ENCODE data around the gene TSKU. TPM values are rescaled to one million over a fixed set of nuclear protein-coding genes. Genes with fewer than 3 reads are reported as not detected.

The TSKU gene
- total RNA-seq, 1 experiment from 2014 or later: 68.8 TPM

GRCh38 chr11:76747153-76747914 lies 35.8 kb upstream of the TSKU start:
- no peak for DNase-seq
- H3K36me3 ChIP-seq (replicated peaks; ENCODE audit: control insufficient read depth, insufficient read depth, low read length): no peaks in the 10 kb centered on the region
- H3K4me3 ChIP-seq (ENCODE audit: insufficient read depth, low read depth, low read length): no peak overlapping the region
- no peaks in the 10 kb centered on the region; the same call in 1 of the 2 replicates for H3K27me3 ChIP-seq (ENCODE audit: control insufficient read depth, insufficient read depth, low read length)

DNA sequence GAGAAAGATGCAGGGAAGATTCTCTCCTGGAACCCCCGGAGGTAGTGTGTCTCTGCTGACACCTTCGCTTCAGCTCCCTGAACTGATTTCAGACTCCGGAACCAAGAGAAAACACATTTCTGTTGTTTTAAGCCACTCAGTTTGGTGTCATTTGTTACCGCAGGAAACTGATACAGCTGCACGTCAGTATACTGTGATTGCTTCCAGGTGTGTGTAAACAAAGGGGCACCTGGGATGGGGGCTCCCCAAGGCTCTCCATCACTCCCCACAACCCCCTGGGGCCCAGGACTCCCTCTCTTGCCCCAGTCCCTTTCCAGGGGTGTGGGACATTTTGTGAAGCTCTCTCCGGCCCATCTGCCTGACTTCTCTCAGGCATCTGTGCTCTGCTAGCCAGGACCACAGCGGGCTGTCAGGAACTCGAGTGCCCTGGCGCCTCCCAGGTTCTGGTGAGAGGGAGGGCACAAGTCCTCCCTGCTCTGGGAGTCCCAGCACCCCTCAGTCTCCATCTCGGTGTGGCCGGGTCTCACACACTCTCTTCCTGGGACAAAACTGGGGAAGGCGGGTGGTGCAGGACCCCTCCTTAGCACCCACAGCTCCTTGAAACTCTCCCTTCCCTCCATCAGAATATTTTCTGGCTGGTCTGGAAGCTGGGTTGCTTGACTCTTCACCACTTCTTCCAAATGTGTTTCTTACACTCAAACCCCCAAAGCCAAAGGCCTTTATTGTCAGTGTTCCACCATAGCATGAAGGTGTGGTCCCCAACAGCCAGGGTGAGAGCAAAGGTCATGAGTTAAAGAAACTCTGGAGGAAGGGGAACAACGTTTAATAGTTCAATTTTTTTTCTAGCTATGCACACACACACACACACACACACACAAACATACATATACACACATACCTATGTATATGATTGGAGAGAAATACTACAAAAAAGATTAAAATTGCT lies 35.0 kb upstream of the TSKU start:
- DNase-seq: no peak
- Histone ChIP-seq H3K4me3 (ENCODE audit: insufficient read depth, low read depth, low read length) (no peak overlapping the region), H3K36me3 (replicated peaks; ENCODE audit: control insufficient read depth, insufficient read depth, low read length) (no peaks in the 10 kb centered on the region), H3K27me3 (ENCODE audit: control insufficient read depth, insufficient read depth, low read length) (no peaks in the 10 kb centered on the region; the same call in 1 of the 2 replicates)

DNA sequence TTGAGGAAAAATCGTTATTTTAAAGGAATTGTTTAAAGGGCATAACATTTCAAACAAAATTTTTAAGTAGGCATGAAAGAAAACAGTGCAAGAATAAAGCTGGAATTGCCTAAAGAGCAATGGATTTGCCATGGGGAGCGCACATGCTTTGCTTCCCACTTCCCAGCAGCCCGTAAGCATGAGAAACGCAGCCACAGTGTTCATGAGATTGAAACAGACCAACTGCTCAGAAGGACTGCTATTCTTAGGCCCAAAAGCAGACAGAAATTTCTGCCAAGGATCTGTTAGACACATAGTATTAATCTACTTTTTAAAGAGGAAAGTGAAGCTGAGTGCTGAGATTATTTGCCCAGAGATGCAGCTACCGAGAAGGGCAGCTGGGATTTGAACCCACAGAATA lies 34.2 kb upstream of the TSKU start:
- DNase-seq: no peak
- no peaks in the 10 kb centered on the region for H3K36me3 ChIP-seq (replicated peaks; ENCODE audit: control insufficient read depth, insufficient read depth, low read length)
- H3K27me3 ChIP-seq (ENCODE audit: control insufficient read depth, insufficient read depth, low read length): no peaks in the 10 kb centered on the region; the same call in 1 of the 2 replicates
- no peak overlapping the region for H3K4me3 ChIP-seq (ENCODE audit: insufficient read depth, low read depth, low read length)

- DNase-seq: no peak
- no peaks in the 10 kb centered on the region for H3K36me3 ChIP-seq (replicated peaks; ENCODE audit: control insufficient read depth, insufficient read depth, low read length)
- no peaks in the 10 kb centered on the region; the same call in 1 of the 2 replicates for H3K27me3 ChIP-seq (ENCODE audit: control insufficient read depth, insufficient read depth, low read length)
- no peak overlapping the region for H3K4me3 ChIP-seq (ENCODE audit: insufficient read depth, low read depth, low read length)
These were observed 33.1 kb upstream of the TSKU start for GRCh38 chr11:76750067-76750466.

DNA sequence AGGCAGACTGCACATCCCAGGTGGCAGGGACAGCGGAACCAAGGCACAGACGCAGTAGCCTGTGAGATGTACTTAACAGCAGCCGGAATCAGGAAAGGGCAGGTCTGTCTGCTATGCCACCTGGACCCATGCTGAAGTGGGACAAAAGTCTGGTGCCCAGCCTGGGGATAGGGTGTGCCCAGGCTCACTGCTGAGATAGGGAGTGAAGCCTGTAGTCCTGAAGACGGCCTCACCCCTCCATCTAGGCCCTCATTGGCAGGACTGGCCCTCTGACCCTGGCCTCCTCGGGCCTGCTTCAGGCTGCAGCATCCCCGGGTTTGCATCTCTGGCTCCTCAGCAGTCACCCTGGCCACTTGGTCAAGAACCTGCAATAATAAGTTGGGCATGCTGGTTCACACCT lies 32.4 kb upstream of the TSKU start:
- no peak for DNase-seq
- Histone ChIP-seq H3K27me3 (ENCODE audit: control insufficient read depth, insufficient read depth, low read length) (no peaks in the 10 kb centered on the region; the same call in 1 of the 2 replicates), H3K4me3 (ENCODE audit: insufficient read depth, low read depth, low read length) (no peak overlapping the region), H3K36me3 (replicated peaks; ENCODE audit: control insufficient read depth, insufficient read depth, low read length) (no peaks in the 10 kb centered on the region)

DNA sequence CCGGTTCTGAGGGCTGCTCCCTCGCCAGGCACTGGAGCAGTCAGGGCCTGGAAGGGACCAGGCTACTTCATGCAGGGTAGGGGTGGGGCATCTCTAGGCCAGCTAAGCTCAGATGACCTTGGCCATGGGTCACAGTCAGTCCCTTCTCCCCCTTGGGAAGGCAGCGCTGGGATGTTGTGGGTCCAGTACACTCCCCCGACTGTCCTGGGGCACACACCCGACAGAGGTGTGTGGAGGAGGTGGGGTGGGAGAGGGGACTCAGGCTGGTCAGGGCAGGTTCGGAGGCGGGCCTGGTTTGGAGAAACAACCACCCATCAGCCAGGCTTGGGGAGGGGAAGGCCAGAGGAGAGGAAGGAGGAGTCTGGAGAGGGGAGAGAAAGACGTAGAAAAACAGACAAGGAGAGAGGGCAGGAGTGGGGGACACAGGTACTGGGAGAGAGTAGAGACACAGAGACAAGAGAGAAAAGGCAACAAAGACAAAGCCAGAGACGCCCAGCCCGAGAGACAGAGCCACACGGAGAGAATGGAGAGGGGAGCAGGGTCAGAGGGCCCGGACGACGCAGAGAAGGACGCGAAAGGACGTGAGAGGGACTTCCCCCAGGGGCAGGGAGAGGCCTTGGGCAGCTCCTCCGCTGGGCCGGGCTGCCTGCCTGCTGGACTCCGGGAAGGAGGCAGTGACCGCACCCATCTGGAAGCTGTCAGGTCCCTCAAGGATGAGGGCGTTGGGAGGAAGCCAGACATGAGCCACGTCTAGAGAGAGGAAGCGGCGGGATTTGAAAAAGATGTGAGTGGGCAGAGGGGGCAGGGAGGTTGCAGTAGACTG lies 30.6 kb upstream of the TSKU start:
- peak; percentile 75 for DNase-seq
- H3K27me3 ChIP-seq (ENCODE audit: control insufficient read depth, insufficient read depth, low read length): no peaks in the 10 kb centered on the region; the same call in 1 of the 2 replicates
- no peaks in the 10 kb centered on the region for H3K36me3 ChIP-seq (replicated peaks; ENCODE audit: control insufficient read depth, insufficient read depth, low read length)
- H3K4me3 ChIP-seq (ENCODE audit: insufficient read depth, low read depth, low read length): no peak overlapping the region

- Histone ChIP-seq H3K4me3 (ENCODE audit: insufficient read depth, low read depth, low read length) (no peak overlapping the region), H3K36me3 (replicated peaks; ENCODE audit: control insufficient read depth, insufficient read depth, low read length) (no peaks in the 10 kb centered on the region), H3K27me3 (ENCODE audit: control insufficient read depth, insufficient read depth, low read length) (no peaks in the 10 kb centered on the region; the same call in 1 of the 2 replicates)
- DNase-seq: no peak
These were observed 29.7 kb upstream of the TSKU start for GRCh38 chr11:76753449-76753848.

DNA sequence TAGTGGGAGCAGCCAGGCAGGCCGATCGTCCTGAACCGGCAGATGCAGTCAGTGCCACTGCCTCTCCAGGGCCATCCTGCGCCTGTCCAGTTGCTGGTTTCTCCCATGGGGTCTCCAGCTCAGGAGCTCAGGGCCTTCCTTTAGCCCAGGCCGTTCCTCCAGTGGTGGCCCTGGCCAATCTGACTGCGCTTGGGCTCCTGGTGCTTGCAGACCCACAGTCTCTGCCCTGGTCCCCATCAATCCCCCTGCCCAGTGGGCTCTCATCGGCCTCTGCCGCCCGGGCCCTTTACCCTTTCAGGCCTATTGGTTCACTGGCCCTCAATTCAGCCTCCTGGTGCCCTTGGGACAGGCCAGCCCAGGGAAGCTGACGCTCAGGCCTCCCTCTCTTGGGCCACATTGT lies 29.2 kb upstream of the TSKU start:
- no peak for DNase-seq
- no peak overlapping the region for H3K4me3 ChIP-seq (ENCODE audit: insufficient read depth, low read depth, low read length)
- no peaks in the 10 kb centered on the region; the same call in 1 of the 2 replicates for H3K27me3 ChIP-seq (ENCODE audit: control insufficient read depth, insufficient read depth, low read length)
- no peaks in the 10 kb centered on the region for H3K36me3 ChIP-seq (replicated peaks; ENCODE audit: control insufficient read depth, insufficient read depth, low read length)

DNA sequence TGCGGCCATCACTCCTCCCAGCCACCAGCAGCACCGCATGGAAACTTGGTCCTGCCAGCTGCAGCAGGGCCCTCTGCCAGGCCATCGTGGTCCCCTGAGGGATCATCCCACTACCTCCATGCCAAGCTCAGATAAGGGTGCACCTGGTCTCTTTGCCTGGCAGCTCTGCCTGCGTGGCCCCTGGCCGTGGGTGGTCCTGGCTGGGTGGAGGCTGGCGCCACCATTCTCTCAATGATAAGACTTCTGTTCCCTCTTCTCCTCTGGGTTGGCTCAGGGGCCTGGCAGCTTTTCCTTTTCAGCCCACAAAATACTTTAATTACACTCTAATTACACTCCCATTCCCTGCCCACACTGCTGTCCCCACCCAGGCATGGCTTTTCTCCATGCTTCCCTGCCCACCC lies 26.8 kb upstream of the TSKU start:
- H3K36me3 ChIP-seq (replicated peaks; ENCODE audit: control insufficient read depth, insufficient read depth, low read length): no peaks in the 10 kb centered on the region
- H3K4me3 ChIP-seq (ENCODE audit: insufficient read depth, low read depth, low read length): no peak overlapping the region
- DNase-seq: no peak
- H3K27me3 ChIP-seq (ENCODE audit: control insufficient read depth, insufficient read depth, low read length): no peaks in the 10 kb centered on the region; the same call in 1 of the 2 replicates

DNA sequence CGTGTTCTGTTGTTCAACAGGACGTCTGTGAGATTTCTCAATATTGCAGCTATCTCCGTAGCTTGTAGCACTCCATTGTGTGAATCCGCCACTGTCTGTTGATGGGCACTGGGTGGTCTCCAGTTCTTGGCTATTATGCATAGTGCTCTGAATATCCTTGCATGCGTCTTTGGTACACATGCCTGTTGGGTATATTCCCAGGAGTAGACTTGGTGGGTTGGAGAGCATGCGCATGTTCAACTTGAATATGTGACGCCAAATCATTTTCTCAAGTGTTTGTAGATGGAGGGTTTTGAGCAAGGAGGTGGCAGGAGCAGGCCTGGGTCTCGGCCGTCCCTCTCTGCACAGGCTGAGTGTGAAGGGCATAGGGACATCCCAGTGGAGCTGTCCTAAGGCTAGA lies 24.8 kb upstream of the TSKU start:
- H3K36me3 ChIP-seq (replicated peaks; ENCODE audit: control insufficient read depth, insufficient read depth, low read length): no peaks in the 10 kb centered on the region
- DNase-seq: no peak
- H3K4me3 ChIP-seq (ENCODE audit: insufficient read depth, low read depth, low read length): no peak overlapping the region
- H3K27me3 ChIP-seq (ENCODE audit: control insufficient read depth, insufficient read depth, low read length): no peaks in the 10 kb centered on the region

GRCh38 chr11:76759092-76759491 lies 24.1 kb upstream of the TSKU start:
- Histone ChIP-seq H3K36me3 (replicated peaks; ENCODE audit: control insufficient read depth, insufficient read depth, low read length) (no peaks in the 10 kb centered on the region), H3K27me3 (ENCODE audit: control insufficient read depth, insufficient read depth, low read length) (no peaks in the 10 kb centered on the region), H3K4me3 (ENCODE audit: insufficient read depth, low read depth, low read length) (no peak overlapping the region)
- peak; percentile 70 for DNase-seq

GRCh38 chr11:76759517-76759916 lies 23.6 kb upstream of the TSKU start:
- no peak for DNase-seq
- no peaks in the 10 kb centered on the region for H3K36me3 ChIP-seq (replicated peaks; ENCODE audit: control insufficient read depth, insufficient read depth, low read length)
- H3K4me3 ChIP-seq (ENCODE audit: insufficient read depth, low read depth, low read length): no peak overlapping the region
- H3K27me3 ChIP-seq (ENCODE audit: control insufficient read depth, insufficient read depth, low read length): no peaks in the 10 kb centered on the region

DNA sequence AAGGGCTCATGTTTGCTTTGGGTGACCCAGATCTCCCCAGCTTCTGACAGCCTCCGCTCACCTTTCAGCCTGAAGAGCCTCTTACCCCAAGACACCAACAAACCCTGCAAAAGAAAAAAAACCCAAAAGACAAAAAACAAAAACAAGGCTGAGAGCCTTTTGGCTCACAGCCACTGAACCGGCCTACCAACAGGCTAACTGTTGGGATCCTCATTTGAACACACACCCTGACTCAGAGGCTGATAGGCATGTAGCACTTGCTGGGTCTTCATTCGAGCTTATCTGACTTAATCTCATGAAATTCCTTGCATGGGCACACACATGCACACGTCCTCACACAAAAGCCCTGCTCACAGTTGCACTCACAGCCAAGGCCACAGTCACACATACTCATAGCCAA lies 22.9 kb upstream of the TSKU start:
- Histone ChIP-seq H3K27me3 (ENCODE audit: control insufficient read depth, insufficient read depth, low read length) (no peaks in the 10 kb centered on the region), H3K36me3 (replicated peaks; ENCODE audit: control insufficient read depth, insufficient read depth, low read length) (no peaks in the 10 kb centered on the region), H3K4me3 (ENCODE audit: insufficient read depth, low read depth, low read length) (no peak overlapping the region)
- DNase-seq: no peak

DNA sequence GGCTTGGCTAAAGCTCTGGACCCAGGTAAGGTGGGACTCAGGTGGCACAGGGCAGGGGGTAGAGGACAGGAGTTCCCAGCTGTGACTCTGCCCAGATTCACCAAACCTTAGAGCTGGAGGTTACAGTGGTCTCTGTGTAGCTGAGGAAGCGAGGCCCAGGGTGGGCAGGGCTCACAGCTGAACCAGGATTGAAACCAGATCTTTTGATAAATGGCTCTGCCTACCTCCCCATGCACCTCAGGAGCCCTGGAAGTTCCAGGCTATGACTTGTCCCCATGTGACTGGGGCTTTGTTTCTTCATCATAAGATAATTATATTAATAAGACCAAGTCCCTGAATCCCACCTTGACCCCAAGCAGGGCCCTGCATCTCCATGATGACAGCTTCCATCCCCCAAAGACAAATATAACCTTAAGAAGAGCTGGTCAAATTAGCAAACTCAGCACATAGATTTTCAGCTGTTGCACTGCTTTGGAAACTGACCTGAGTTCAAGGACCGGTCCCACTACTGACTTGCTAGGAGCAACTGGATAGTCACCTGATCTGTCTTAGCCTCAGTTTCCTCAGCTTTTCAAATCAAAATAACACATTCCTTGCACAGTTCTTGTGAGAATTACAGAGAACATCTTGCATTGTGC lies 21.3 kb upstream of the TSKU start:
- Histone ChIP-seq H3K36me3 (replicated peaks; ENCODE audit: control insufficient read depth, insufficient read depth, low read length) (no peaks in the 10 kb centered on the region), H3K27me3 (ENCODE audit: control insufficient read depth, insufficient read depth, low read length) (no peaks in the 10 kb centered on the region), H3K4me3 (ENCODE audit: insufficient read depth, low read depth, low read length) (no peak overlapping the region)
- DNase-seq: no peak

Measured in H7 (cell line).